Body of pancreas (tissue), 4 donors: ENCODE results near the gene FBLN5. TPM values are rescaled to one million over a fixed set of nuclear protein-coding genes. Genes with fewer than 3 reads are reported as not detected.

ENCODE experiments used
- ATAC-seq: fragments of 150-250 bp; one replicate; pipeline ENCODE4 v1.9.1; 2016
- DNase-seq, 4 donors: peaks; one replicate each; pipeline ENCODE4 v3.0.0-alpha.2; 2019
- H3K27ac ChIP-seq, 4 donors: fragments of 200-600 bp; sonication (generic); 1 replicate in 3 of 4; 2 replicates in 1 of 4; pipeline versions ENCODE4 v1.5.1 to v1.6.1; 2016 to 2019; ENCODE audit warnings: mild to moderate bottlenecking in 1 of 4, mixed read lengths in 1 of 4, moderate library complexity in 1 of 4
- H3K27me3 ChIP-seq, 2 donors: fragments of 200-600 bp; sonication (generic); one replicate each; pipeline ENCODE4 v1.6.0; 2016; ENCODE audit warnings: mild to moderate bottlenecking in 1 of 2
- H3K36me3 ChIP-seq, 2 donors: fragments of 200-600 bp; sonication (generic); replicated peaks in 1 of 2; 2 replicates each; pipeline ENCODE4 v1.5.1; 2016; ENCODE audit warnings: low read depth in 2 of 2; ENCODE audit not compliant: insufficient read depth in 1 of 2
- H3K4me1 ChIP-seq: fragments of 200-600 bp; sonication (generic); one replicate; pipeline ENCODE4 v1.6.0; 2016
- H3K4me3 ChIP-seq, 2 donors: fragments of 200-600 bp; sonication (generic); 1 replicate in 1 of 2; 2 replicates in 1 of 2; pipeline ENCODE4 v1.5.1; 2016 to 2019
- H3K9me3 ChIP-seq, 3 donors: fragments of 200-600 bp; sonication (generic); 1 replicate in 2 of 3; 2 replicates in 1 of 3; pipeline ENCODE4 v1.5.1; 2016
- POLR2A ChIP-seq, 3 donors: fragments of 450-650 bp; IDR thresholded peaks; one replicate each; pipeline ENCODE4 v1.6.1; 2016; ENCODE audit warnings: antibody characterized with exemption in 3 of 3, mild to moderate bottlenecking in 2 of 3
- WGBS, 2 donors: methylation state at CpG; one replicate each; pipeline ENCODE4 v1.1.5; 2017; 5-methylcytosine and 5-hydroxymethylcytosine counted together
- intact Hi-C: fragments of 100-400 bp; cut with DNase I; formaldehyde crosslinking; loops from one replicate; pipeline ENCODE4 v1.15.1; 2023
- total RNA-seq, 2 donors: library from RNA; depleted of rRNA; stranded (reverse); fragments of >200 nt; gene quantifications; one replicate each; pipeline ENCODE4 v1.1.0, GENCODE V29; 2016
- TF ChIP-seq, protein P1 (sequence below), 7 experiments: fragments of 450-650 bp in 4 of 7; fragments of 200-600 bp in 3 of 7; sonication (generic) in 3 of 7; IDR thresholded peaks; one replicate each; pipeline ENCODE4 v1.5.1; 2016 to 2019; ENCODE audit warnings: antibody characterized with exemption in 7 of 7

FBLN5 gene
- total RNA-seq, 2 donors from 2014 or later: 52.1 to 129 TPM

DNA sequence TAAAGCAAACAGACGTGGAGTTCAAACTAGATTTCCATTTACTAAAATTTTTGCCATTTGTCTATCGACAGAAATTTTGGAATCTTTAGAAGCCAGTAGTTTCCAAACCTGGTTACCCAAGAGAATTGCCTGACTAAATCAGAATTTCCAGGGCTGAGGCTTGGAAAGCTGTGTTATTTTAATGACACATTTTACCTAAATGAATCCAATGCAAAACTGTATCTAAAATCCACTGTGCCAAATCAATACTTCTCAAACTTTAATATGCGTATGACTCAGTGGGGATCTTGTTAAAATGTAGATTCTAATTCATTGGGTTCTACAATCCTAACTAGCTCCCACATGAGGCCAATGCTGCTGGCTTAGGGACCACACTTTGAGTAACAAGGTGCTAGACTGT is 45.2 kb downstream of the FBLN5 start:
- no peak for DNase-seq
- ATAC-seq: no peak
- intact Hi-C loops: no loop called here
- TF ChIP-seq POLR2A (IDR thresholded peaks at IDR 0.05): no peak
- TF ChIP-seq, protein P1, sequence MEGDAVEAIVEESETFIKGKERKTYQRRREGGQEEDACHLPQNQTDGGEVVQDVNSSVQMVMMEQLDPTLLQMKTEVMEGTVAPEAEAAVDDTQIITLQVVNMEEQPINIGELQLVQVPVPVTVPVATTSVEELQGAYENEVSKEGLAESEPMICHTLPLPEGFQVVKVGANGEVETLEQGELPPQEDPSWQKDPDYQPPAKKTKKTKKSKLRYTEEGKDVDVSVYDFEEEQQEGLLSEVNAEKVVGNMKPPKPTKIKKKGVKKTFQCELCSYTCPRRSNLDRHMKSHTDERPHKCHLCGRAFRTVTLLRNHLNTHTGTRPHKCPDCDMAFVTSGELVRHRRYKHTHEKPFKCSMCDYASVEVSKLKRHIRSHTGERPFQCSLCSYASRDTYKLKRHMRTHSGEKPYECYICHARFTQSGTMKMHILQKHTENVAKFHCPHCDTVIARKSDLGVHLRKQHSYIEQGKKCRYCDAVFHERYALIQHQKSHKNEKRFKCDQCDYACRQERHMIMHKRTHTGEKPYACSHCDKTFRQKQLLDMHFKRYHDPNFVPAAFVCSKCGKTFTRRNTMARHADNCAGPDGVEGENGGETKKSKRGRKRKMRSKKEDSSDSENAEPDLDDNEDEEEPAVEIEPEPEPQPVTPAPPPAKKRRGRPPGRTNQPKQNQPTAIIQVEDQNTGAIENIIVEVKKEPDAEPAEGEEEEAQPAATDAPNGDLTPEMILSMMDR (IDR thresholded peaks at IDR 0.05): no peak
- no peaks in the 10 kb centered on the region for H3K9me3 ChIP-seq
- H3K27me3 ChIP-seq: no peaks in the 10 kb centered on the region
- H3K36me3 ChIP-seq: no peaks in the 10 kb centered on the region
- H3K27ac ChIP-seq: peak overlapping the region in 3 of 4 donors; percentile 91 to 92 (median 92)
- H3K4me3 ChIP-seq: no peak overlapping the region
- WGBS, 2 donors: 56 to 70% methylated on average over 3 of the region's 3 CpGs
- peaks cover 96% of the 10 kb centered on the region for H3K4me1 ChIP-seq

DNA sequence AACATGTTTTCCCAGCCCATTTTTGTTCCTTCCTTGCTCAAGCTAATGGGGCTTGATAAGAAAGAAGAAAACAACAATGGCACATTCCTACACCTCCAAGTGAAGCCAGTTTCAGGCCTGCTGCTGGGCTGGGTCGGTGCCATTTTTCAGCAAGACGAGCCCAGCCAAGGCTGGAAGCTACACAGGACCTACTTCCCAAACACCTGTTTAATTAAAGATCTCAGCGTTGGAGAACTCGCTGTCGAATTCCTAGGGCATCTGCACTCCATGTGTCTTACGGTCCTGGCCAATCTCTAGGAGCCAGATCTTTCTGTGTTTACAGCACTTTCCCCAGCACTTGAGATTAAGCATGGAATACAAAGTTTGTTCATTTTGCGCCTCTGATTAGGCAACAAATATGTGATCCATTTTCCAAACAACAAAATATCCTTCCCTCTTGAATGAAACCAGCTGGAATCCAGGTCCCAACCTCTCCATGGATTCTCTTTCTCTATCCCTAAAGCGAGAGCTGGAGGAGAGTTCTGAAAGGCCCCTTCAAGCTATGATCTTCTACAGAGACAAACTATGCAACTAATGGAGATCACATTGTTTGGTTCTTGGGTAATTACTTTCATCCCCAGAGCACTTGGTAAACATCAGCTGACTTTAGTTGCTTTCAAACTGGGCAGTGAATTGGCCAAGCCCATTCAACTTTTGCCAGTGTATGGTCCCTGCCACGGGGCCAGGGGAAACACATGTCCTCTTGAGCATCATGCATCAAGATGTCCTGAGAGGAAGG is 45.9 kb downstream of the FBLN5 start:
- Histone ChIP-seq H3K4me3 (no peak overlapping the region), H3K4me1 (peaks cover 100% of the 10 kb centered on the region), H3K36me3 (no peaks in the 10 kb centered on the region), H3K9me3 (no peaks in the 10 kb centered on the region), H3K27ac (peak overlapping the region; percentile 64 to 92 (median 92)), H3K27me3 (no peaks in the 10 kb centered on the region)
- WGBS, 2 donors: 42 to 46% methylated on average over 9 of the region's 9 CpGs
- peak; percentile 7 for ATAC-seq
- peak; percentile 69 to 76 (median 72) for DNase-seq
- no peak for TF ChIP-seq POLR2A (IDR thresholded peaks at IDR 0.05)
- TF ChIP-seq, protein P1 (IDR thresholded peaks at IDR 0.05): no peak
- intact Hi-C loops: no loop called here

DNA sequence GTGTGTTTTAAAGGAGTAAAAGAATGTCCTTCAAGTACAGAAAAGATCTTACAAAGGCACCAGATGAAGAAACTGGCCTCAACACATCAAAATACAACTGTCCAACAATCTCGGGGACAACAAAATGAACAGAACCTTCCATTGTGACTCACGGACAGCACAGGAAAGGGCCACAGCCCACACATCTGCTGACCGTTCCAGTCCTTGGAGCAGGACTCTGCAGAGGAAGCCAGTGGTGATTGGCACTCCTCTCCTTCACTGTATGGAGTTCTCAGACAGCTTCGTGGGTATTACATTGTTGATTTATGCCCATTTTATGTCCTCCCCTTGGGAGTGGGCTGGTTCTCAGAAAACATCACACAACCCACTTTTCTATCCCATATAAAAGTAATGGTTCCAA is 47.7 kb downstream of the FBLN5 start:
- H3K27me3 ChIP-seq: no peaks in the 10 kb centered on the region
- DNase-seq: peak in 1 of 4 donors; percentile 44
- H3K36me3 ChIP-seq: no peaks in the 10 kb centered on the region
- peaks cover 85% of the 10 kb centered on the region for H3K4me1 ChIP-seq
- H3K9me3 ChIP-seq: no peaks in the 10 kb centered on the region
- ATAC-seq: no peak
- no peak overlapping the region for H3K4me3 ChIP-seq
- intact Hi-C loops: no loop called here
- 39 to 41% methylated on average over 4 of the region's 4 CpGs for WGBS, 2 donors
- TF ChIP-seq, protein P1 (IDR thresholded peaks at IDR 0.05): no peak
- H3K27ac ChIP-seq: peak overlapping the region; percentile 83 to 92 (median 88)

DNA sequence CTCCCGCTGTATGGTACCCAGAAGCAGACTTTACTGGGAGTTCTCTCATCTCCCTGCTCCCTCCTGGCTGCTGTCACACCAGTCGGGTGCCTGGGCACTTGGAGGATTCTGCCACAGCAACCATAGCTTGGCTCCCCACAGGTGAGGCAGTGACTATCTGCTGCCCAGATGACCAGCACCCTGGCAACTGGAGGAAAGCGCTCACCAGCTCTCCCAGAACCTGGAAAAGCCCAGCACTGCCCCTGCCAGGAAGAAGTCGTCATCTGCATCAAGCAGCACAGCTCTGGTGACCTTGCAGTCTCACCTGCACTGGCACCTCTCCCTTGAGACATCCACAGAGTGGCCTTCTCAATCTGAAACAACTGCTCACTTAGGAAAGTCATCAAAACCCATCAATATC is 48.3 kb downstream of the FBLN5 start:
- DNase-seq (peak; percentile 88 to 95 (median 94)), ATAC-seq (peak; percentile 81)
- H3K4me1 ChIP-seq: peaks cover 79% of the 10 kb centered on the region
- no peaks in the 10 kb centered on the region for H3K27me3 ChIP-seq
- no peaks in the 10 kb centered on the region for H3K9me3 ChIP-seq
- peak overlapping the region; percentile 83 to 92 (median 88) for H3K27ac ChIP-seq
- H3K36me3 ChIP-seq: no peaks in the 10 kb centered on the region
- WGBS, 2 donors: 41 to 44% methylated on average over 3 to 4 of the region's 4 CpGs
- peak in 2 of 3 donors; percentile 41 to 55 for TF ChIP-seq POLR2A (IDR thresholded peaks at IDR 0.05)
- TF ChIP-seq, protein P1 (IDR thresholded peaks at IDR 0.05): peak in 4 of 7 experiments; percentile 39 to 64 (median 44)
- intact Hi-C loops: no loop called here
- H3K4me3 ChIP-seq: no peak overlapping the region
